B cell (primary cell): ENCODE results near the gene UPF1.

ENCODE experiments used
- CTCF ChIP-seq: fragments of 200-600 bp; IDR thresholded peaks from one replicate; pipeline ENCODE4 v1.8.0; 2022; ENCODE audit warnings: antibody characterized with exemption, mild to moderate bottlenecking
- EZH2 ChIP-seq: IDR thresholded peaks from 2 replicates; pipeline ENCODE4 v1.6.1; 2012; ENCODE audit warnings: borderline replicate concordance, low read depth, mild to moderate bottlenecking, moderate library complexity, low read length; ENCODE audit not compliant: insufficient read depth, poor library complexity, severe bottlenecking

- TF ChIP-seq CTCF (no peak), EZH2 (no peak)
Measured at GRCh38 chr19:18804643-18805042, 27.1 kb upstream of the UPF1 start.
